Measurements from ENCODE around the gene GLYAT. TPM values are rescaled to one million over a fixed set of nuclear protein-coding genes. Genes with fewer than 3 reads are reported as not detected.

GLYAT gene
- total RNA-seq, 2 donors from 2014 or later = 0.13 TPM; not detected in 1

DNA sequence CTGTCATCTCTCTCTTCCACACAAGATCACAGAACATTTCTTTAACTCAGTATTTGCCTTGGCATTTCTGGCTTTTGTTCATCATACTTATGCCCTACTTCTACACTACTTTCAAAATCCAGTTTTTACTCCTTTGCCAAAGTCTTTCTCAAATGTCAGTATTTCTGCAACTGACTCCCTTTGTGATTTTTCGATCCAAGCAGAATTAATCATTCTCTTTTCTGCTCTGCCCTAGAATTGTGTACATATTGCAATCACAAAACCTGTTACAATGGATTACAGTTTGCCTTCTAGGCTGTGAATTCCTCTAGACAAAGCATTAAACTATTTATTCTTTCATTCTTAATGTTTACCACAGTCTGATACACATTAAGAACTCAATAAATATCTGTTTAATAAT lies 33.3 kb upstream of the GLYAT start:
- Mint-ChIP-seq H3K27ac (no peak overlapping the region), H3K4me3 (no peak overlapping the region), H3K27me3 (peaks cover 32% of the 10 kb centered on the region), H3K36me3 (ENCODE audit: low read depth) (no peaks in the 10 kb centered on the region), H3K9me3 (no peaks in the 10 kb centered on the region), H3K4me1 (no peaks in the 10 kb centered on the region)
- ATAC-seq (replicated peaks) = no peak

DNA sequence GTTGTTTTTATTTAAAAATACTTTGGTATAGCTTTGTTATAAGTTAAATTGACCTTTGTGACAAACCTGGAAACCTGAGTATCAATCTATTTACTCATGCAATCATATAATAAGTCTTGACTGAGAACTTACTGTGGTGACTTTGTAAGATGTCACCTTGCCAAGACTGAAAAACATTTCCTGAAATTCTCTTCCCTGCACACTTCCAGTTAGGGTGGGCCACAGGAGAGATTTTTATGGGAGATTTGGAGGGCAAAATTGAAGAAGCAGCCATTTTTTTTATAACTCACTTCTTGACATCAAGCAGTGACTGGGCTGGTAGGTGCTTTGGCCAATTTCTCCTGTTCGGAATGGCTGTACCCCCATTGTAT lies 31.4 kb upstream of the GLYAT start:
- Mint-ChIP-seq H3K4me3 (no peak overlapping the region), H3K27me3 (peaks cover 28% of the 10 kb centered on the region), H3K36me3 (ENCODE audit: low read depth) (no peaks in the 10 kb centered on the region), H3K9me3 (no peaks in the 10 kb centered on the region), H3K4me1 (no peaks in the 10 kb centered on the region), H3K27ac (no peak overlapping the region)
- no peak for ATAC-seq (replicated peaks)

GRCh38 chr11:58762284-58763119 lies 30.8 kb upstream of the GLYAT start:
- H3K36me3 Mint-ChIP-seq (ENCODE audit: low read depth) = no peaks in the 10 kb centered on the region
- H3K4me1 Mint-ChIP-seq = no peaks in the 10 kb centered on the region
- no peaks in the 10 kb centered on the region for H3K9me3 Mint-ChIP-seq
- H3K27ac Mint-ChIP-seq = no peak overlapping the region
- H3K27me3 Mint-ChIP-seq = peaks cover 28% of the 10 kb centered on the region
- no peak overlapping the region for H3K4me3 Mint-ChIP-seq
- ATAC-seq (replicated peaks) = no peak

DNA sequence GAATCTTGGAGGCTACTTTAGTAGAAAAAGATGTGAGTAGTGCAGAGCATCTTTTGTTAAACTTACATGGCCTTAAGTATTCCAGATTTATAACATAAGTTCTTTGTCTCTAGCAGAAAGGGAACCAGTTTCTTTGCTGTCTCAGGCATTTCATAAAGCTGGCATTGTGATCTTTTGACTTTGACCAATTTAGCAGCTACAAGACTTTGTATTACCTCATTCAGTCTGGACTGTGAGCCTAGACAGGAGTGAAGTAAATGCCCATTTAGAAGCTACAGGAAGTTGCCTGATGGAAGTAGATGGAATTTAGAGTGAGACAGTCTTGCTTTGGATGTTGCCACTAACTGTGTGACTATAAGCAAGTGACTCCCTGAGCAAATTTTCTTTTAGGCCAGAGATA lies 25.7 kb upstream of the GLYAT start:
- Mint-ChIP-seq H3K36me3 (ENCODE audit: low read depth) (no peaks in the 10 kb centered on the region), H3K9me3 (no peaks in the 10 kb centered on the region), H3K27ac (no peak overlapping the region), H3K27me3 (peaks cover 8% of the 10 kb centered on the region), H3K4me3 (no peak overlapping the region), H3K4me1 (no peaks in the 10 kb centered on the region)
- no peak for ATAC-seq (replicated peaks)

DNA sequence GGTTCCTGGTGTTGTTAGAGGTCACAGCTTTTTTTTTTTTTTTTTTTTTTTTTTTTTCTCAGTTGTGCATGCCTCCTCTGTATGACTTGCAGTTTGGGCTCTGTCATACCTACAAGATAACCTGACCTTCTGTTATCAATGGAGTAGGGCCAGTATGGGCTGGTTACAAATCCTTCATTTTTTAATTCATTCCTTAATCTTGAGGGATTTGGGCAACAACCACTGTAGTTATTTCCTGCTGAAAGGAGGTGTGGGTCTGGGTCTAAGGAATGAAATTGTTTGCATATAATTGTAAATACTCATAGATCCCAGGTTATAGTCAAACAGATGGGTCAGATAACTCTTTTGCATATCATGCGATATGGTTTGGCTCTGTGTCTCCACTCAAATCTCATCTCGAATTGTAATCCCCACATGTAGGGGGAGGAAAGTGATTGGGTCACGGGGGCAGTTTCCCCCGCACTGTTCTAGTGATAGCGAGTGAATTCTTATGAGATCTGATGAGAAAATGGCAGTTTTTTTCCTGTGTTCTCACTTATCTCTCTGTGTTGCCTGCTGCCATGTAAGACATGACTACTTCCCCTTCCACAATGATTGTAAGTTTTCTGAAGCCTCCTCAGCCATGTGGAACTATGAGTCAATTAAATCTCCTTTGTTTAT lies 14.1 kb upstream of the GLYAT start:
- H3K27ac Mint-ChIP-seq = no peak overlapping the region
- ATAC-seq (replicated peaks) = no peak

DNA sequence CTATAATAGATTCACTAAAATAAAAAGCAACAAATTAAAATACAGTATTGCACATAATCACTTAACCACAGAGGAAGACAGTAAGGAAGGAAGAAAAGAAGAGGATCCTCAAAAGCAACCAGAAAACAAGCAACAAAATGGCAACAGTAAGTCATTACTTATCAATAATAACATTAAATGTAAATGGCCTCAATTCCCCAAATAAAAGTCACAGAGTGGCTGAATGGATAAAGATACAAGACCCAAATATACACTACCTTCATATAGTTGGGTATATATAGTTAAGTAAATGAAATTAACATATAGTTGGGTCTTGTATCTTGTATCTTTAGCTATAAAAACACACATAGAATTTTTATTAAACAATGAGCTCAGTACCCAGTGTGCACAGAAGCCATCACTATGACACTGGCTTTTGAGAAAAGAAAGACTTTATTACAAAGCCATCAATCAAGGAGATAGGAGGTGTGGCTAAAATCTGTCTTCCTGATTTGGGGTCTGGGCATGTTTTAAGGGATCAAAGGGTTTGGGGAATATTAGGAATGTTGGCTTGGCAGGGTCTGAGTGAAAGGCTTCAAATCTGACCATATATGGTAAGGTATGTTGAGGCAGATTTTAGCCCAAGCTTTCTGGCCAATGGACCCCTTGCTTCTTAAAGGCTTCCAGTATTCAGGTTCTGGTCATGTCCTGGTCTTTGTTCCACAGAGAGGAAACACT lies 13.4 kb upstream of the GLYAT start:
- no peak for ATAC-seq (replicated peaks)
- Mint-ChIP-seq H3K36me3 (ENCODE audit: low read depth) (no peaks in the 10 kb centered on the region), H3K4me1 (no peaks in the 10 kb centered on the region), H3K27ac (no peak overlapping the region), H3K27me3 (peaks cover 32% of the 10 kb centered on the region), H3K4me3 (no peak overlapping the region), H3K9me3 (peaks cover 4% of the 10 kb centered on the region)

More for the DNA sequence above, 14.1 kb upstream of the GLYAT start:
- Mint-ChIP-seq H3K27me3 (peaks cover 32% of the 10 kb centered on the region), H3K36me3 (ENCODE audit: low read depth) (no peaks in the 10 kb centered on the region), H3K4me1 (no peaks in the 10 kb centered on the region), H3K9me3 (peaks cover 3% of the 10 kb centered on the region), H3K4me3 (no peak overlapping the region)

- ATAC-seq (replicated peaks) = no peak
- Mint-ChIP-seq H3K4me1 (no peaks in the 10 kb centered on the region), H3K27ac (no peak overlapping the region), H3K36me3 (ENCODE audit: low read depth) (no peaks in the 10 kb centered on the region), H3K4me3 (no peak overlapping the region), H3K9me3 (peaks cover 4% of the 10 kb centered on the region), H3K27me3 (peaks cover 24% of the 10 kb centered on the region)
These were observed 11.5 kb upstream of the GLYAT start for GRCh38 chr11:58742981-58743880.

DNA sequence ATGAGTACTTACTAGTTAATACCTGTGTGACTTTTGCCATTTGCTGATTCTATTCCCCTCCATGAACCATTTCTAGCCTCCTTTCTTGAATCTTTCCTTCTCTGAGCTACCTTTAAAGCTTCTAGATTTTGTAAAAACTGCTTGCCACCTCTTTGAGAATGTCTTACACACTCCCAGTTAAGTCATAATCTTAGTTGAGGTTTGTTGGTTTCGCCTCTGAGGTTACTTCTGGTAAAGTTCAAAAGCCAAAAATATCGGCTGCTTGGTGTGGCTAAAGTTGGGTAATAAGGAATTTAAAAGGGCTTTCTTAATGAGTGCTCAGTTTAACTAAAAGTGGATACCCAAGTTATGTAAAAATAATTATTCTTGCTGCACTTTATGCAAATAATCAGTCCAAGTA lies 10.4 kb upstream of the GLYAT start:
- no peak for ATAC-seq (replicated peaks)
- H3K9me3 Mint-ChIP-seq = peaks cover 4% of the 10 kb centered on the region

DNA sequence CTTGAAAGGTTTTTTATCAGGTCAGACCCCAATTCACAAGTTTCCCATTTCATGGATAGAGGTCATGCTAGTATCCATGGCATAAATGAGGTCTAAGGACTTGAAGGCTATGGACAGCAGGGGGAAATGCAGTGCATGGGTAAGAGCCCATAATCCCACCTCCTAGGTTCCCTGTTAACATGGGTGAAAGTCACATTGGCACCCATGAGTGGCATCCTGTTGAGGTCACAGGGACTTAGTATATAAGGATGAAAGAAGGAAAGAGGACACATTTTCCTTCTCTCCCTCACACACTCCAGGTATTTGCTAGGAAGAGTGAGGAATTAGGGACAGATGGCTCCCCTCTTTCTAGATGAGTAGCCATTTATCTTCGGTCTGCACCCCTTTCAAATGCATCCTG lies 9.4 kb upstream of the GLYAT start:
- peaks cover 24% of the 10 kb centered on the region for H3K27me3 Mint-ChIP-seq
- H3K4me3 Mint-ChIP-seq = no peak overlapping the region
- H3K36me3 Mint-ChIP-seq (ENCODE audit: low read depth) = no peaks in the 10 kb centered on the region
- H3K4me1 Mint-ChIP-seq = no peaks in the 10 kb centered on the region
- H3K9me3 Mint-ChIP-seq = peaks cover 4% of the 10 kb centered on the region
- no peak overlapping the region for H3K27ac Mint-ChIP-seq
- no peak for ATAC-seq (replicated peaks)

More for the DNA sequence above, 10.4 kb upstream of the GLYAT start:
- Mint-ChIP-seq H3K27ac (no peak overlapping the region), H3K36me3 (ENCODE audit: low read depth) (no peaks in the 10 kb centered on the region), H3K4me1 (no peaks in the 10 kb centered on the region), H3K27me3 (peaks cover 26% of the 10 kb centered on the region), H3K4me3 (no peak overlapping the region)

DNA sequence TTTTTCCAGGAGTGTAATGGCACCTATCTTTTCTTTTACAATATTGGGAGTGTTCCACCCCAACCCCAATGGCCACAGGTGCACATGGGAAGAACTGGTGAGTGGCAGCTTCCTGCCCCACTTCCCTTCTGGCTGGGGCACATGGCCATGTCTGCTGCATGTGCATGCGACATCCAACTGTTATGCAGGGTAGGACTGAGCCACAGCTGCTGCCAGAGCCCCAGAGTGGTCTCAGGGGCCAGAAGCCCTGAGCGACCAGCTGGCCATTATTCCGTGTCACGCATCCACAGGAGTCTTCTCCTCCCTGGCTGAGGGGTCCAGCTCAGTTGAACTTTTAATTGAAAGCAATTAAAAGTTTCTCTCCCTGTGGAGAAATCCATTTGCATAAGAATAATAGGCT lies 8.7 kb upstream of the GLYAT start:
- Mint-ChIP-seq H3K27ac (no peak overlapping the region), H3K9me3 (peaks cover 4% of the 10 kb centered on the region), H3K4me3 (no peak overlapping the region), H3K4me1 (no peaks in the 10 kb centered on the region), H3K27me3 (peaks cover 22% of the 10 kb centered on the region), H3K36me3 (ENCODE audit: low read depth) (no peaks in the 10 kb centered on the region)
- ATAC-seq (replicated peaks) = no peak

DNA sequence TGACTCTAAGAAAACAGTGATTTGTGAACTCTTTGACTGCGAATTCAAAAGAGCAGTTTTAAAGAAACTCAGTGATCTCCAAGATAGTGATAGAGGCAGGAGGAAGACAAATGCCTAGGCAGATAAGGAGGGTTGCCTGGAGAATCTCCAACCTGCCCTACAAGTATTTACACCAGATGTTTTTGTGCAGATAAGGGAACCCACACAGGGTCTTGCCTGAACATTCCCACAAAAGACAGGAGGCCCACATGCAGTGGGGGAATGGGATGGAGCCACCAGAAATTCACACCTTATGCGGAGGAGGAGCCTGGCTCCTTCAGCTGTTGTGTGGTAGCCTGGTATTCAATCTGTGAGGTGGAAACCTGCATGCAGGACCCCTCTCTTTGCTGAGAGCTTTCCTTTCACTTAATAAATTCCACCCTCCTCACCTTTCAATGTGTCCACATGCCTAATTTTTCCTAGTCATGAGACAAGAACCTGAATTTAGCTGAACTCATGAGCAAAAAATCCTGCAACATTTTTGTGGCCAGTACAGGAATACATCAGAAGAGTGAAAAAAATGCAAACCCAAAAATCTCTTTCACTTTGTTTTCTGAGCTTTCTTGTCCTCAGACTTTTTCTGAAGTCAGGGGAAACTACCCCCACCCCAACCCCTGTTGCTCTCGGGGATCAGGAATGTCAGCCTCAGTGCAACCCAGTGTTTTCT lies 8.1 kb upstream of the GLYAT start:
- no peak overlapping the region for H3K27ac Mint-ChIP-seq
- H3K4me3 Mint-ChIP-seq = no peak overlapping the region
- H3K4me1 Mint-ChIP-seq = no peaks in the 10 kb centered on the region
- H3K36me3 Mint-ChIP-seq (ENCODE audit: low read depth) = no peaks in the 10 kb centered on the region
- peaks cover 22% of the 10 kb centered on the region for H3K27me3 Mint-ChIP-seq
- ATAC-seq (replicated peaks) = no peak
- H3K9me3 Mint-ChIP-seq = peaks cover 4% of the 10 kb centered on the region

DNA sequence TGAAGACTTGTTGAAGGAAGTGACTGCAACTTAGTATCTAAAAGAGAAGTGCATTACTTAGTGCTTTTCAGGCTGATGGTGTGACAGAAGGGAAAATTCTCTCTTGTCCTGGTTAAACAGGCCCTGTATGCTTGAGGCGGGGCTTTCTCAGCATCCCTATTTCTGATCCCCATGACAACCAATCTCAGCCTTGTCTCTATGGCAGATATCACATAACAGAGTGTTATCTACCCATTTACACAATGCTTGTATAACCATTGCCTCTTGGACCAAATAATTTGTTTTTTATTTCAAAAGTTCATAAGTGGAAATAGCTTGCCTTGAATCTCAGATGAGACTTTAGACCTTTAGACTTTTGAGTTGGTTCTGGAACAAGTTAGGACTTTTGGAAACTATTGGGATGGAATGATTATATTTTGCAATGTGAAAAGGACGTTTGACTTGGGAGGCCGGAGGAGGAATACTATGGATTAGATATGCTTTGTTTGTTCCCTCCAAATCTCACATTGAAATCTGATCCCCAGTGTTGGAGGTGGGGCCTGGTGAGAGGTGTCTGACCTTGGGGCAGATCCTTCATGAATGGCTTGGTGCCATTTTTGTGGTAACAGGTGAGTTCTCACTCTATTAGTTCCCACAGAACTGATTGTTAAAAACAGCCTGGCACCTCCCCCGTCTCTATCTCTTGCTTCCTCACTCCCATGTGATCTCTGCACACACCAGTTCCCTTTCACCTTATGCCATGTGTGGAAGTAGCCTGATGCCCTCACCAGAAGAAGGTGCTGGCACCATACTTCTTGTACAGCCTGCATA lies 3.1 kb upstream of the GLYAT start:
- Mint-ChIP-seq H3K4me3 (no peak overlapping the region), H3K36me3 (ENCODE audit: low read depth) (no peaks in the 10 kb centered on the region), H3K27me3 (peaks cover 12% of the 10 kb centered on the region), H3K4me1 (no peaks in the 10 kb centered on the region), H3K9me3 (no peaks in the 10 kb centered on the region), H3K27ac (no peak overlapping the region)
- no peak for ATAC-seq (replicated peaks)

DNA sequence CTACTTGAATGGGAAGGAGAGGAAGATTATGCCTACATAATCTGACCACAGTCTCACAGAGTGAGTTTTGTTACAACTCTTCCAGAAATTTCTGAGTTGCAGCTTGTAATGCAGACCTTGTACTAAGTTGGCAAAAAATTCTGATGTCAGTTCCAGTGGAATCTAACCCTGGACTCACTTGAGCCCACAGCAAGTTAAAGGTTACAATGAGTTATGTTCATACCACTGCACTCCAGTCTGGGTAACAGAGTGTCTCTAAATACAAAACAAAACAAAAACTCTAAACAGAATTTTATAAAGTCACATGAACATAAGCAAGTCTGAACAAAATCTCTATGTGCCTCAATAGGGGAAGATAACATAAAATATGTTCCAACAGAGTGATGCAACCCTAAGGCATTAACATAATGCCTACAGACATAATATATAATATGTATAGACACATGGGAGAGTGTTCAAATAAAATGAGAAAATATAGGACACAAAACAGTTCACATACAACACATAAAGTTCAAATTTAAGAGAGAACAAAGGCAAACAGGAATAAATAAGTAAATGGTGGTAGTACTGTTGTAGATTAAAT lies 1.1 kb downstream of the GLYAT start:
- peaks cover 8% of the 10 kb centered on the region for H3K27me3 Mint-ChIP-seq
- H3K4me1 Mint-ChIP-seq = peaks cover 7% of the 10 kb centered on the region
- H3K9me3 Mint-ChIP-seq = no peaks in the 10 kb centered on the region
- H3K27ac Mint-ChIP-seq = no peak overlapping the region
- no peak overlapping the region for H3K4me3 Mint-ChIP-seq
- no peak for ATAC-seq (replicated peaks)
- no peaks in the 10 kb centered on the region for H3K36me3 Mint-ChIP-seq (ENCODE audit: low read depth)
